Muscle of back (tissue), 10 donors: ENCODE measurements around the gene PRAMEF14. TPM values are rescaled to one million over a fixed set of nuclear protein-coding genes. Genes with fewer than 3 reads are reported as not detected.

ENCODE experiments used
- polyA plus RNA-seq, 10 donors: library from polyadenylated mRNA; unstranded; fragments of 120-200 nt; gene quantifications; one replicate each; pipeline ENCODE4 v1.2.1, GENCODE V29; 2013; ENCODE audit not compliant: insufficient read length in 10 of 10

PRAMEF14 gene
- polyA plus RNA-seq, 10 donors, result not detected

Other genes with a start within 250 kb of the PRAMEF14 start
- under 1 TPM in 1 of 10 donors, not detected in 9; 0.15 TPM for gene HNRNPCL2, start 230.3 kb downstream of the PRAMEF14 start, polyA plus RNA-seq
- not detected for gene PRAMEF26, start 191.1 kb downstream of the PRAMEF14 start, polyA plus RNA-seq
- under 1 TPM in 2 of 10 donors, not detected in 8; 0.15 to 0.31 TPM for gene HNRNPCL4, start 181.5 kb downstream of the PRAMEF14 start, polyA plus RNA-seq
- gene PRAMEF9, start 175.3 kb downstream of the PRAMEF14 start, polyA plus RNA-seq, result not detected
- gene PRAMEF13, start 145.7 kb downstream of the PRAMEF14 start, polyA plus RNA-seq, result not detected
- not detected for gene PRAMEF18, start 121.0 kb downstream of the PRAMEF14 start, polyA plus RNA-seq
- not detected for gene PRAMEF5, start 92.9 kb downstream of the PRAMEF14 start, polyA plus RNA-seq
- not detected for gene PRAMEF8, start 62.0 kb downstream of the PRAMEF14 start, polyA plus RNA-seq
- gene PRAMEF33, start 43.6 kb downstream of the PRAMEF14 start, polyA plus RNA-seq, result not detected
- gene PRAMEF15, start 31.6 kb downstream of the PRAMEF14 start, polyA plus RNA-seq, result not detected
- gene PRAMEF19, start 24.8 kb upstream of the PRAMEF14 start, polyA plus RNA-seq, result not detected
- gene PRAMEF17, start 42.5 kb upstream of the PRAMEF14 start, polyA plus RNA-seq, result not detected
- gene PRAMEF20, start 63.3 kb upstream of the PRAMEF14 start, polyA plus RNA-seq, result under 1 TPM in 1 of 10 donors, not detected in 9; 0.20 TPM
- 10 to 100 TPM in 9 of 10 donors, 1 to 10 TPM in 1; 9.6 to 38.9 (median 31.8) TPM for gene LRRC38, start 166.9 kb upstream of the PRAMEF14 start, polyA plus RNA-seq
- 10 to 100 TPM; 28.1 to 50.2 (median 35.8) TPM for gene PDPN, start 236.7 kb upstream of the PRAMEF14 start, polyA plus RNA-seq